ENCODE measurements around the gene GFRA1.
"Not testable (repeated sequence)": the region's sequence is repeated elsewhere in the genome, so short reads cannot be mapped to it uniquely, and the experiment has no call there.

The GFRA1 gene

GRCh38 chr10:116197946-116198675 is 74.9 kb downstream of the GFRA1 start:
- DNase-seq (ENCODE audit: low spot score): no peak

- no peak for DNase-seq (ENCODE audit: low spot score)
These were observed 77.4 kb downstream of the GFRA1 start for GRCh38 chr10:116195583-116195982.

- no peak for DNase-seq (ENCODE audit: low spot score)
These were observed 78.0 kb downstream of the GFRA1 start for GRCh38 chr10:116195039-116195438.

- DNase-seq (ENCODE audit: low spot score): no peak
These were observed 78.9 kb downstream of the GFRA1 start for GRCh38 chr10:116194061-116194460.

GRCh38 chr10:116190883-116191282 is 82.1 kb downstream of the GFRA1 start:
- DNase-seq (ENCODE audit: low spot score): no peak

GRCh38 chr10:116186273-116186672 is 86.7 kb downstream of the GFRA1 start:
- no peak for DNase-seq (ENCODE audit: low spot score)

GRCh38 chr10:116185199-116185867 is 87.7 kb downstream of the GFRA1 start:
- DNase-seq (ENCODE audit: low spot score): no peak

GRCh38 chr10:116184512-116184794 is 88.6 kb downstream of the GFRA1 start:
- DNase-seq (ENCODE audit: low spot score): no peak

- DNase-seq (ENCODE audit: low spot score): no peak
These were observed 89.1 kb downstream of the GFRA1 start for GRCh38 chr10:116183733-116184511.

GRCh38 chr10:116182426-116182825 is 90.6 kb downstream of the GFRA1 start:
- no peak for DNase-seq (ENCODE audit: low spot score)

GRCh38 chr10:116178086-116178605 is 94.9 kb downstream of the GFRA1 start:
- DNase-seq (ENCODE audit: low spot score): no peak

GRCh38 chr10:116175231-116175630 is 97.8 kb downstream of the GFRA1 start:
- no peak for DNase-seq (ENCODE audit: low spot score)

GRCh38 chr10:116171505-116171904 is 101.5 kb downstream of the GFRA1 start:
- no peak for DNase-seq (ENCODE audit: low spot score)

- DNase-seq (ENCODE audit: low spot score): no peak
These were observed 102.2 kb downstream of the GFRA1 start for GRCh38 chr10:116170815-116171250.

GRCh38 chr10:116169782-116170445 is 103.1 kb downstream of the GFRA1 start:
- DNase-seq (ENCODE audit: low spot score): no peak

- no peak for DNase-seq (ENCODE audit: low spot score)
These were observed 104.3 kb downstream of the GFRA1 start for GRCh38 chr10:116168745-116169144.

- DNase-seq (ENCODE audit: low spot score): no peak
These were observed 104.7 kb downstream of the GFRA1 start for GRCh38 chr10:116168329-116168728.

- DNase-seq (ENCODE audit: low spot score): not testable (repeated sequence)
These were observed 107.1 kb downstream of the GFRA1 start for GRCh38 chr10:116165941-116166340.

- DNase-seq (ENCODE audit: low spot score): no peak
These were observed 108.7 kb downstream of the GFRA1 start for GRCh38 chr10:116164291-116164690.

- no peak for DNase-seq (ENCODE audit: low spot score)
These were observed 109.5 kb downstream of the GFRA1 start for GRCh38 chr10:116163333-116164131.

- no peak for DNase-seq (ENCODE audit: low spot score)
These were observed 110.2 kb downstream of the GFRA1 start for GRCh38 chr10:116162851-116163250.

Measured in left forelimb (tissue), 1 donor.